Thymus (tissue), 11 donors: Measurements from ENCODE around the gene SH3RF3. TPM values are rescaled to one million over a fixed set of nuclear protein-coding genes. Genes with fewer than 3 reads are reported as not detected.

Experiments
- DNase-seq, 9 donors: peaks; one replicate each; pipeline ENCODE4 v3.0.0-alpha.2; 2013; ENCODE audit warnings: low spot score in 9 of 9, low read depth in 6 of 9, missing footprints in 1 of 9
- H3K27ac ChIP-seq, 2 donors: one replicate each; pipeline ENCODE4 v1.5.1; 2013; ENCODE audit warnings: control low read depth in 1 of 2, low read depth in 1 of 2, low read length in 1 of 2, mild to moderate bottlenecking in 1 of 2, moderate library complexity in 1 of 2
- H3K27me3 ChIP-seq, 2 donors: one replicate each; pipeline ENCODE4 v1.5.1; 2013; ENCODE audit warnings: low read length in 1 of 2; ENCODE audit not compliant: control insufficient read depth in 2 of 2, insufficient read depth in 1 of 2
- H3K36me3 ChIP-seq, 2 donors: one replicate each; pipeline ENCODE4 v1.5.1; 2013; ENCODE audit warnings: low read length in 1 of 2, mild to moderate bottlenecking in 1 of 2, moderate library complexity in 1 of 2; ENCODE audit not compliant: control insufficient read depth in 2 of 2, insufficient read depth in 2 of 2
- H3K4me1 ChIP-seq, 2 donors: one replicate each; pipeline ENCODE4 v1.5.1; 2013; ENCODE audit warnings: low read length in 2 of 2; ENCODE audit not compliant: control insufficient read depth in 2 of 2, insufficient read depth in 2 of 2
- H3K4me3 ChIP-seq, 2 donors: one replicate each; pipeline ENCODE4 v1.5.1; 2013; ENCODE audit warnings: low read length in 2 of 2, control low read depth in 1 of 2, mild to moderate bottlenecking in 1 of 2
- H3K9me3 ChIP-seq, 2 donors: one replicate each; pipeline ENCODE4 v1.5.1; 2013; ENCODE audit warnings: low read length in 1 of 2, mild to moderate bottlenecking in 1 of 2; ENCODE audit not compliant: control insufficient read depth in 2 of 2, insufficient read depth in 1 of 2
- WGBS: extraction: QIAGEN DNeasy Blood & Tissue Kit; methylation state at CpG from one replicate; pipeline ENCODE4 v1.1.7; 2013; 5-methylcytosine and 5-hydroxymethylcytosine counted together
- polyA plus RNA-seq: library from polyadenylated mRNA; stranded (reverse); fragments of 200-250 nt; gene quantifications from one replicate; pipeline ENCODE4 v1.2.3, GENCODE V29; 2013
- total RNA-seq: library from RNA; stranded (reverse); fragments of 120-200 nt; gene quantifications from one replicate; pipeline ENCODE4 v1.2.4, GENCODE V29; 2013
- donor health status: healthy.

Gene SH3RF3
- total and polyA plus RNA-seq, 2 donors = 3.2 to 8.2 TPM

DNA sequence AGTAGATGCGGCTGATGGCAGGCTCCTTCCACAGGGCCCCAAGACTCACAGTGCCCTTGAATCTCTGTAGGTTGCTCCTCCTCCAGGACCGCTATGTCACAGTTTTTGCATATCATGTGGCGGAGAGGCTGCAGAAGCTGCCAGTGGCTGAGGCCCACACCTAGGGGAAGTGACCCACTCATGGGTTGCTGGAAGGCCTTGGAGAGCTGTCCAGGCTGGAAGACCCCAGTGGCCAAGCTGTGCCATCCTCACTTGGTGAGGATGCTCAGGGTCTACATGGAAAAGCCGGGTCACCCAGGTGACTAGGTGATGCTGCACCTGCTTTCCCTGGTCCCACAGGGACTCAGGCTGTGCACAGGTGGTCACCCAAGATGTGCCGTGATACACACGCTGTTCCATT, 394.1 kb downstream of the SH3RF3 start:
- H3K4me1 ChIP-seq = peaks cover 0 to 3% of the 10 kb centered on the region in 2 donors
- H3K36me3 ChIP-seq = no peaks in the 10 kb centered on the region
- no peak for DNase-seq
- no peak overlapping the region for H3K27ac ChIP-seq
- no peak overlapping the region for H3K4me3 ChIP-seq
- no peaks in the 10 kb centered on the region for H3K9me3 ChIP-seq
- no peaks in the 10 kb centered on the region for H3K27me3 ChIP-seq
- WGBS = 78% methylated on average over 6 of the region's 6 CpGs

DNA sequence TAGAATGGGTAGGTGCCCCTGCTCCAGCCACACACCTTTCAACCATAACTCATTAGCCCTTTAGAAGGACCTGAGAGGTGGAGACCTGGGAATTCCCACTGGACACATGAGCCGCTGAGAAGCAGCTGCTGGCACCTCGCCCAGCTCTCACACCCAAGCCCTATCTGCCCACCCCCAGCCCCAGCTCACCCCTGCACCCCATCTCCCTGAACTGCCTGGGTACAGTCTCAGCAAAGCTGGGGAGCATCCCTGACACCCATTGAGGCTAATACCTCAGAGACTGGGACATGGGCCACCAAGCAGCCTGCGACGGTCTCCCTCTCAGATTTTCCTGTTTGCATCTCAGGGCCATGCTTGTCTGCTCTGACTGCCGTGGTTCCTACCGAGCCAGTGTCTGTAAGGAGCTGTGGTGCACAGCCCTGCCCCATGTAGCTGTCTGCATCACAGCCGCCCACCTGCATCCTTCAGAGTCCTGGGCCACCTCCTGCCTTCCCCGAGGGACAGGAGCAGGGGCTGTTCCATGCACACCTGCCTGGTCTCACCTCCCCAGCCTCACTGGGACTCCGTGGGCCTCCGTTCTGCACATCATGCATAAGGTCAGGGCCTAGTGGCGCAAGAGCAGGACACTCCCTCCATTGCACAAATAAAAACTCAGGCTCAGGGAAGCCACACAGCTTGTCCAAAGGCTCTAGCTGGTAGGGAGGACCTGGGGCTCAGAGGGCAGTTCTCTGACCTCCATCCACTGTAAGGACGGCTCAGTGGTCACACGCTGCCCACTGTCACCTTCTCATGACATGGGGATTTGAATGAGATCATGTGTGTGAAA, 394.7 kb downstream of the SH3RF3 start:
- no peak overlapping the region for H3K4me3 ChIP-seq

DNA sequence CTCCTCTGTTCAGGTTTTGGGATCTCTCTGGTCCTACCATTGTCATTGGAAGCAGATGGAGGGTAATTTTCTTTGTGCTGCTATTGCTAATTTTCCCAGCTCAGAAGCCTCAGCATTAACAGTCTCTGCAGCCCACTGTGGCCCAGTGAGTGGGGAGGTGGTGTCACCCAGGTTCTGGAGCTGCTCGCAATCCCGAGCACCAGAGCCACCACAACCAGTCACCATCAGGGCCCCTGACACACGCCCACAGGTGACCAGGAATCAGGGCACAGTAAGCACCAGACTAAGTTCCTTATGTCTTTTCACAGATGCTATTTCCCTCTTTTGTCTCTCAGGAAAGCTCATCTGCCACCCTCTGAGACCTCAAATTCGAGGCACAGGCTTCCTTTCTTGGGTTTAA, 396.8 kb downstream of the SH3RF3 start:
- H3K27ac ChIP-seq = no peak overlapping the region
- peaks cover 0 to 2% of the 10 kb centered on the region in 2 donors for H3K27me3 ChIP-seq
- no peaks in the 10 kb centered on the region for H3K4me1 ChIP-seq
- H3K9me3 ChIP-seq = no peaks in the 10 kb centered on the region
- no peak for DNase-seq
- 64% methylated on average over 4 of the region's 4 CpGs for WGBS
- H3K4me3 ChIP-seq = no peak overlapping the region
- no peaks in the 10 kb centered on the region for H3K36me3 ChIP-seq

More for the DNA sequence above, 394.7 kb downstream of the SH3RF3 start:
- Histone ChIP-seq H3K27me3 (no peaks in the 10 kb centered on the region), H3K27ac (no peak overlapping the region), H3K9me3 (no peaks in the 10 kb centered on the region), H3K36me3 (no peaks in the 10 kb centered on the region), H3K4me1 (no peaks in the 10 kb centered on the region)
- 95% methylated on average over 13 of the region's 13 CpGs for WGBS
- no peak for DNase-seq

DNA sequence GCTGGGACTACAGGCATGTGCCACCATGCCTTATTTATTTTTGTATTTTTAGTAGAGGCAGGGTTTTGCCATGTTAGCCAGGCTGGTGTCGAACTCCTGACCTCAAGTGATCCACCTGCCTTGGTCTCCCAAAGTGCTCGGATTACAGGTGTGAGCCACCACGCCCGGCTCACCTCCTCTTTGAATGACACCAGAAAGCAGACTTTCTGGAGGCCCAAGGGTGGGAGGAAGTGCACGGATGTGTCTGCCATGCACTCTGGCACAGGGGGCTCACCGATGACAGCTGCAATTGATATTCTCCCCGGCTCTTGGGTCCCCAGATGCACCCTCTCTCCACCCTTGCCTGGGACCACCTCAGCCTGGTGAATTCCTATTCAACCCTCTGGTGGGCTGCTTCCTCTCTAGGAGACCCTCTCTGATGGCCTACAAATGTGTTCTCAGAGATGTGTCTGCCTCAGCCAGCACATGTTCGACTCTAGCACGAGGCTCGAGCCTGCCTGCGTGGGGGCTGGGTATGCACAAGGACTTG, 397.5 kb downstream of the SH3RF3 start:
- 94% methylated on average over 11 of the region's 11 CpGs for WGBS
- Histone ChIP-seq H3K4me3 (no peak overlapping the region), H3K4me1 (no peaks in the 10 kb centered on the region), H3K9me3 (no peaks in the 10 kb centered on the region), H3K27ac (no peak overlapping the region), H3K27me3 (peaks cover 0 to 4% of the 10 kb centered on the region in 2 donors), H3K36me3 (no peaks in the 10 kb centered on the region)
- no peak for DNase-seq

DNA sequence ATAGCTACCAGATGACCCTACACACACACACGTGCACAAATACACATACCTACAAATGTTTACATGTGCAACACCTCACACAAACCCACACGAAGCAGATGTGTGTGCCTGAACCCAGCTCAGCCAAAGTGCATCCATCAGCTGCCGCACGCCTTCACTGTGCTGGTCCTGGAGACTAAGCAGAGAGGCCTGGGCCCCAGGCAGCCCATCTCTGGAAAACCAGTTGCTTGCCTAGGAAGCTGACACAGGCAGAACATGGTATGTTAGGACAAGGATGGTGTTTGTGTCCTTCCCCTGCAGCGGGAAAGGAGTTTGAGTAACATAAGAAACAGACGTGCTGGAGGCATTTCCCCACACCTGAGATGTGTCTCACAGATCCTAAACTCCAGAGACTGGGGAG, 398.1 kb downstream of the SH3RF3 start:
- Histone ChIP-seq H3K4me1 (no peaks in the 10 kb centered on the region), H3K9me3 (no peaks in the 10 kb centered on the region), H3K27ac (no peak overlapping the region), H3K27me3 (peaks cover 0 to 7% of the 10 kb centered on the region in 2 donors), H3K4me3 (no peak overlapping the region), H3K36me3 (no peaks in the 10 kb centered on the region)
- WGBS = 95% methylated on average over 6 of the region's 6 CpGs
- no peak for DNase-seq

DNA sequence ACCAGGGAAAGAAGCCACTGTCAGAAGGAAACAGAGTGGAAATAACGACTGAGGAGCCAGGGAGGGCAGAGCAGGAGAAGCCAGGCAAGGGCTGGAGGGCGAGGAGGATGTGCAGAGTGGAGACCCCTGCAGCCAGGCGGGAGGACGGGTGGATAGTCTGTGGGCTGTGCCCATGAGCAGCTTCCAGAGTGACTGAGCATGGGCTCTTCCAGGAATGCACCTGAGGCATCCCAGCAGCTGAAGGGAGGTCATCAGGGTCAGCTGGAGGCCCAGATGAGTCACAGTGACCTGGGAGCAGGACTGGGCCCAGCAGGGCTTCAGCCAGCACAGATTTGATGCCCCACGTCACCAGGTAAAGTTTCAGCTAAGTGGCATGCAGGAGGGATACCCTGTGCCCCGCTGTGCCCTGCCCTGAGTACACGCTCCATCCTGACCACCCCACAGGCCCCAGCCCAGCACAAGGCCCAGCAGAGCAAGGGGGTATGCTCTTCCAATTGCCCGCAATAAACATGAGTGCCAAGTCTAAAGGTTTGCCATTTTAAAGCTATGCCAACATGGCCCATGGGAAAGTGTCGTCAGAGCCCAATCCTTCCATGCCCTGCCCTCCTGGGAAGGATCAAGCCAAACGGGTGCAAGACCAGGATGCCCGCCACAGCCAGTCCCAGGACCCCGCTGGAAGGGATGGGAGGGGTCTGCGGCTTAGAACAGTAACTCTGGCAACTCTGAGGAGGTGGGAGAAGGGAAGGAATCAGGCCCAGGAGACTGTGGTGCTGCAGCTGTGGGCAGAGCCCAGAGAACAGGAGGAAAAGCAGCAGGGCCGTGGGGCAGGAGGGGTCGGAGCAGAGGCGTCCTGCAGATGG, 399.1 kb downstream of the SH3RF3 start:
- 93% methylated on average over 16 of the region's 16 CpGs for WGBS
- Histone ChIP-seq H3K36me3 (no peaks in the 10 kb centered on the region), H3K4me3 (no peak overlapping the region), H3K27me3 (peaks cover 0 to 7% of the 10 kb centered on the region in 2 donors), H3K4me1 (no peaks in the 10 kb centered on the region), H3K27ac (no peak overlapping the region), H3K9me3 (no peaks in the 10 kb centered on the region)
- DNase-seq = no peak

DNA sequence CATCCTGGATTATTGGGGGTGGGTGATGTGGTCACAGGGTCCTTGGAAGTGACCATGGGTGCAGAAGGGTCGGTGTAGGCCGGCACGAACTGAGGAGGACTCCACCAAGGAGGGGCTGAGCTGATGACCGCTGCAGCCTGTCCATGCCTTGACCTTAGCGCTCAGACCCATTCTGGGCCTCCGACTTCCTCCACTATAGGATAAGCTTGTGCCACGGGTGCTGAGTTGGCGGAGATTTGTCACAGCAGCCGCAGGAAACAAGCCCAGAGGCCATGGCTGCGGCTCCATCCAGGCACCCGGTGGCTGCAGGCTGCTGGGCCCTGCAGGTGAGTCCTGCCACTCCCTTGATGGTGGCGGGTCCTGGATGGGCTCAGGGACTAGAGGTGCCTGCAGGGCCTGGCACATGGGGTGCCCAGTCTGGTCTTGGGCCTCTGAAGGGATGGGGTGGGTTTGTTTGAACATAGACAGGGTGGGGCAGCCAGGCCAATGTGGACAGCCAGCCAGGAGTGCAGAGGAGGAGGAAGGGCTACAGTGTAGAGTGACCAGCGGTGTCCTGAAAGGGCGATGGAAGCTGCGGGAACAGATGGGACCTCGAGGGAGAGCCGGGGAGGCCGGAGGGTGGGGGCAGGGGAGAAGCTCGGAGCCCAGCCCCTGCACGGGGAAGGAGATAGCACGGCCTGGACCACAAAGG, 400.0 kb downstream of the SH3RF3 start:
- Histone ChIP-seq H3K36me3 (no peaks in the 10 kb centered on the region), H3K4me1 (no peaks in the 10 kb centered on the region), H3K9me3 (no peaks in the 10 kb centered on the region), H3K4me3 (no peak overlapping the region), H3K27ac (no peak overlapping the region), H3K27me3 (peaks cover 0 to 7% of the 10 kb centered on the region in 2 donors)
- no peak for DNase-seq
- 93% methylated on average over 21 of the region's 21 CpGs for WGBS

DNA sequence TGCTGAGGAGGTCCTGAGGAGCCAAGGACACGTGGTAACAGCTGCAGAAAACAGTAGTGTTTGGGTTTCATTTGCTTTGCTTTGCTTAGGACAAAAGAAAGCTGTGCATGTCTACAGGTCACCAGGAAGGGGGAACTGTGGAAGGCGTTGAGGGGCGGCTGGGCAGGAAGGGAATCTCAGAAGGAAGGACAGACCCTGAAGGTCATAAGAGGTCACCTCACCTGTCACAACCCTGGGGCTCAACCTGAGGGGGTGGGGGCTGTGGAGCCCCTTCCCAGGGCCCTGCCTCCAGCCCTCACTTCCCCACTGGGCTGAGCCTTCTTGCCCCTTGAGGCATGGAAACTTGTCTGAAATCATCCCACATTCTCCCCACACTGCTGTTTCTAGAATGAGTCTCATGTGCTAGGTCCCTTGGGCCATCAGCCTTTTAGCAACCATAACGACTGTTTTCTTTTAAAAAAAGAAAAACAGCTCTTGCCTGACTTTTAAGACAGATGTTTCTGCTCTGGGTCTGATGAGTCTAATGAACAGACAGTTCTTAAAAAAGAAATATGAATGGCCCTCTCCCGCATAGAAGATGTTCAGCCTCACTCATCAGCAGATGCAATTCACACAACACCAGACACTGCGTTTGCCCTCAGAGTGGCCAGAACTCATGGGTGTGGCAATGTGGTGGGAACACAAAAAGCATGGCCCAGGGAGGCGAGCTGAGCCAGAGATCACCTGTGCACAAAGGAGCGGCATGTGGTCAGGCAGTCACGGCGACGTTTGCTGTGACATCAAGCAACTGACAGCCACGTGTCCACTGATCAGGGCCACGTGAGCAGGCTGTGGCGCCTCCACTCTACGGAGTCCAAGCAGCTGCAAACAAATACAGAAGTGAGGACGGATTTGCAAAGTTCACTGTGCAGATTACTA, 400.8 kb downstream of the SH3RF3 start:
- Histone ChIP-seq H3K4me1 (no peaks in the 10 kb centered on the region), H3K27ac (no peak overlapping the region)
- no peak for DNase-seq

More for the DNA sequence above, 400.8 kb downstream of the SH3RF3 start:
- no peak overlapping the region for H3K4me3 ChIP-seq
- WGBS = 93% methylated on average over 16 of the region's 16 CpGs
- H3K9me3 ChIP-seq = no peaks in the 10 kb centered on the region
- H3K27me3 ChIP-seq = peaks cover 0 to 7% of the 10 kb centered on the region in 2 donors
- no peaks in the 10 kb centered on the region for H3K36me3 ChIP-seq
